ENCODE results near the gene LRRC23.
"Not testable (repeated sequence)": the region's sequence is repeated elsewhere in the genome, so short reads cannot be mapped to it uniquely, and the experiment has no call there.

The LRRC23 gene

GRCh38 chr12:6908141-6908540 is 3.5 kb downstream of the LRRC23 start:
- not testable (repeated sequence) for DNase-seq

- no peak for DNase-seq
Measured at GRCh38 chr12:6909421-6910145, 5.0 kb downstream of the LRRC23 start.

GRCh38 chr12:6912164-6912935 is 7.7 kb downstream of the LRRC23 start:
- no peak for DNase-seq

- DNase-seq: peak; percentile 7
Measured at GRCh38 chr12:6914246-6914946, 9.8 kb downstream of the LRRC23 start, which contains the start of gene ENO2. TSS of gene ENO2 (plus strand) at chr12:6914580. CDS start at chr12:6915833, 1,253 bp downstream.

- DNase-seq: no peak
Measured at GRCh38 chr12:6914947-6915788, 10.5 kb downstream of the LRRC23 start.

GRCh38 chr12:6915789-6916285 is 11.2 kb downstream of the LRRC23 start:
- DNase-seq: no peak

- no peak for DNase-seq
Measured at GRCh38 chr12:6916426-6917200, 12.0 kb downstream of the LRRC23 start.

- no peak for DNase-seq
Measured at GRCh38 chr12:6917491-6918231, 13.0 kb downstream of the LRRC23 start.

GRCh38 chr12:6919588-6919987 is 15.0 kb downstream of the LRRC23 start:
- no peak for DNase-seq

GRCh38 chr12:6921539-6921938 is 16.9 kb downstream of the LRRC23 start:
- no peak for DNase-seq

GRCh38 chr12:6921996-6922946 is 17.6 kb downstream of the LRRC23 start:
- DNase-seq: no peak

- no peak for DNase-seq
Measured at GRCh38 chr12:6923003-6923732, 18.5 kb downstream of the LRRC23 start.

GRCh38 chr12:6923851-6924250 is 19.2 kb downstream of the LRRC23 start:
- DNase-seq: no peak

GRCh38 chr12:6925239-6925539 is 20.6 kb downstream of the LRRC23 start:
- DNase-seq: no peak

GRCh38 chr12:6925540-6926279 is 21.1 kb downstream of the LRRC23 start:
- DNase-seq: peak; percentile 40

GRCh38 chr12:6927379-6928021 is 22.9 kb downstream of the LRRC23 start, which contains the start of gene ATN1:
TSS of gene ATN1 (plus strand) at chr12:6927959. CDS start at chr12:6934002, 6,043 bp downstream.
- DNase-seq: no peak

GRCh38 chr12:6928022-6928702 is 23.5 kb downstream of the LRRC23 start:
- DNase-seq: no peak
